NB4 (cell line): Measurements from ENCODE around the gene DPH6.

Source experiments
- CTCF ChIP-seq: IDR thresholded peaks from one replicate; pipeline ENCODE4 v1.5.1; 2012; ENCODE audit warnings: low read depth, low read length
- MAX ChIP-seq: IDR thresholded peaks from 2 replicates; pipeline ENCODE4 v1.6.1; 2011; ENCODE audit warnings: low read depth, low read length
- POLR2A ChIP-seq: IDR thresholded peaks from 2 replicates; pipeline ENCODE4 v1.6.1; 2011; ENCODE audit warnings: mild to moderate bottlenecking; ENCODE audit not compliant: insufficient read length; ENCODE audit errors: extremely low read depth

GRCh38 chr15:35379972-35380371 lies 166.0 kb downstream of the DPH6 start:
- TF ChIP-seq CTCF (no peak), MAX (no peak), POLR2A (no peak)
